Mesodermal cell (in vitro differentiated cells): Measurements from ENCODE around the gene SMTNL2.
"Not testable (repeated sequence)": the region's sequence is repeated elsewhere in the genome, so short reads cannot be mapped to it uniquely, and the experiment has no call there.

Experiments used
- H3K27ac ChIP-seq: 2 replicates; pipeline ENCODE4 v1.7.0; 2013; ENCODE audit warnings: mild to moderate bottlenecking, low read depth, low read length, moderate library complexity; ENCODE audit not compliant: severe bottlenecking
- H3K36me3 ChIP-seq: 2 replicates; pipeline ENCODE4 v1.7.1; 2013; ENCODE audit warnings: mild to moderate bottlenecking, low read length, moderate library complexity; ENCODE audit not compliant: control insufficient read depth, insufficient read depth
- H3K4me1 ChIP-seq: one replicate; pipeline ENCODE4 v1.7.1; 2013; ENCODE audit warnings: mild to moderate bottlenecking, low read length; ENCODE audit not compliant: insufficient read depth, control insufficient read depth, poor library complexity, severe bottlenecking
- H3K4me3 ChIP-seq: 2 replicates; pipeline ENCODE4 v1.7.0; 2013; ENCODE audit warnings: low read length, control low read depth, mild to moderate bottlenecking; ENCODE audit not compliant: insufficient read depth, poor library complexity, severe bottlenecking; ENCODE audit errors: extremely low read depth
- H3K9me3 ChIP-seq: 2 replicates; pipeline ENCODE4 v1.7.1; 2013; ENCODE audit warnings: mild to moderate bottlenecking, low read length, moderate library complexity; ENCODE audit not compliant: control insufficient read depth
- WGBS, 2 experiments: methylation state at CpG; one replicate each; pipeline ENCODE4 v1.1.5; 2013; ENCODE audit warnings: missing lambda C conversion rate in 2 of 2; ENCODE audit not compliant: insufficient coverage in 2 of 2; 5-methylcytosine and 5-hydroxymethylcytosine counted together

Gene SMTNL2

DNA sequence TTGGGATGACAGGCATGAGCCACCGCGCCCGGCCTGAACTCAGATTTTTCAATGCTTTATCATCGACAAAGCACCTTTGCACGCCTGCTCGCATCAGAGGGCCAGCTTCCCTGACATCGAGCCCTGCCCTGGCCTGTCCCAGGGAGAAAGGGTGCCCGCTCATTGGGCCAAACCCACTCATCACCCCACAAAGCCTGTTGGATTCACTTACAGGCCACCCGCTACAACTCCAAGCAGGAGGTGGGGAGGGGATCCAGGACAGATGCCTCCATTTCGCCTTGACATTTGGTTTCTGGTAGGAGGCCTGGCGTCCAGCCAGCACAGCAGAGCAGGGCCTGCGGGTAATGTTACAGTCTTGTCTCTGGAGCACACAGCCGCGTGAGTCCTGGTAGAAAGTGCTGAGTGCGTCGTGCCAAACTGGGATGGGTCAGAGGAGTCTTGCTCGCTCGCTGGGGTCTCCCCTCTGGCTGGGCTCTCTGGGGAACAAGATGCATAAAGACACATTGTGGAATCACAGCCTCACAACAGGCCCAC, 19.8 kb downstream of the SMTNL2 start:
- no peak overlapping the region for H3K4me3 ChIP-seq
- H3K4me1 ChIP-seq = peaks cover 22% of the 10 kb centered on the region
- no peaks in the 10 kb centered on the region for H3K9me3 ChIP-seq
- WGBS, 2 experiments = 84 to 85% methylated on average over 10 to 16 of the region's 18 CpGs
- no peak overlapping the region for H3K27ac ChIP-seq
- no peaks in the 10 kb centered on the region for H3K36me3 ChIP-seq

DNA sequence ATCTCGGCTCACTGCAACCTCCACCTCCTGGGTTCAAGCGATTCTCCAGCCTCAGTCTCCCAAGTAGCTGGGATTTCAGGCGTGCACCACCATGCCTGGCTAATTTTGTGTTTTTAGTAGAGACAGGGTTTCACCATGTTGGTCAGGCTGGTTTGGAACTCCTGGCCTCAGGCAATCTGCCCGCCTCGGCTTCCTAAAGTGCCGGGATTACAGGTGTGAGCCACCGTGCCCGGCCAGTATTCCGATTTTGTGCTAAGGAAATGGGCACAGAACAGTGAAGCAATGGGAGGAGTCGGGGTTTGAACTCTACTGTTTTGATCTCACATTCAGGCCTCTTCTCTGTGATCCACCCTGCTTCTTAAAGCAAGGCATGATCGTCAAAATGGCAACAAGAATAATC, 20.4 kb downstream of the SMTNL2 start:
- not testable (repeated sequence) for H3K9me3 ChIP-seq, H3K27ac ChIP-seq, H3K4me3 ChIP-seq, H3K36me3 ChIP-seq
- peaks cover 17% of the 10 kb centered on the region for H3K4me1 ChIP-seq
- 90 to 97% methylated on average over 7 to 10 of the region's 11 CpGs for WGBS, 2 experiments

DNA sequence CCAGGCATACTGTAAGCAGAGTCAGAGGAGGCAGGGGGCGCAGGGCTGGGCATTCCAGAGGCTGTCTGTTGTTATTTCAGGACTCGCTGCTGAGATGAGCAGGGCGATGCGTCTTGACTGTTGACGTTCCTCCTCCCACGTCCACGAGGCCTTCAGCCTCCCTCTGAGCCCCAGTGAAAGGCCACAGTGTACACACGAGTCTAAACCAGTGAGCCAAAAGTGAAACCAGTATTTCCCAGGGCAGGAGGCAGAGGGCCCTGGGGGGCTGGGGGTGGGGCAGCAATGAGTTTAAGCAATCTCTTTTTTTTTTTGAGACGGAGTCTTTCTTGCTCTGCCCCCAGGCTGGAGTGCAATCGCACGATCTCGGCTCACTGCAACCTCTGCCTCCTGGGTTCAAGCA, 21.5 kb downstream of the SMTNL2 start:
- Histone ChIP-seq H3K27ac (no peak overlapping the region), H3K36me3 (no peaks in the 10 kb centered on the region), H3K4me1 (peaks cover 8% of the 10 kb centered on the region), H3K4me3 (no peak overlapping the region), H3K9me3 (no peaks in the 10 kb centered on the region)
- 89 to 96% methylated on average over 7 to 10 of the region's 12 CpGs for WGBS, 2 experiments

DNA sequence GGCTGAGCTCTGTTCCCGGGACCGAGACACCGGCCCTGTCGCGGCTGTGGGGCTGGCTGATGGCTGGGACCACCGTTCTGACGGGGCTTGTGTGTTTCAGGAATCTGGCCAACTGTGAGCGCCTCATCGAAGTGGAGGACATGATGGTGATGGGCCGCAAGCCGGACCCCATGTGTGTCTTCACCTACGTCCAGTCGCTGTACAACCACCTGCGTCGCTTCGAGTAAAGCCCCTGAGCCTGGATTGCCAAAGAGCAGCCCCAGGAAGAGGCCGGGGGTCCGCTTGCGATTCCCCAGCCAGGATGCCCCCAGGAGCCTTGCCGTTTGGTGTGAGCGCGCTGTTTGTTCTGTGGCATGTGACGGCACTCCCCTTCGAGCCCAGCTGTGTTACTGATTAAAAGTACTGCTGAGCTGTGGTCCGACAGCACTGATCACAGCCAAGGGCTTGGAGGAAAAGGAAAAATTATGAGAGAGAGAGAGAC, 23.0 kb downstream of the SMTNL2 start:
- no peak overlapping the region for H3K4me3 ChIP-seq
- peak overlapping the region; percentile 57 for H3K27ac ChIP-seq
- no peaks in the 10 kb centered on the region for H3K9me3 ChIP-seq
- WGBS, 2 experiments = 88 to 92% methylated on average over 23 to 24 of the region's 25 CpGs
- no peaks in the 10 kb centered on the region for H3K36me3 ChIP-seq
- peaks cover 8% of the 10 kb centered on the region for H3K4me1 ChIP-seq

DNA sequence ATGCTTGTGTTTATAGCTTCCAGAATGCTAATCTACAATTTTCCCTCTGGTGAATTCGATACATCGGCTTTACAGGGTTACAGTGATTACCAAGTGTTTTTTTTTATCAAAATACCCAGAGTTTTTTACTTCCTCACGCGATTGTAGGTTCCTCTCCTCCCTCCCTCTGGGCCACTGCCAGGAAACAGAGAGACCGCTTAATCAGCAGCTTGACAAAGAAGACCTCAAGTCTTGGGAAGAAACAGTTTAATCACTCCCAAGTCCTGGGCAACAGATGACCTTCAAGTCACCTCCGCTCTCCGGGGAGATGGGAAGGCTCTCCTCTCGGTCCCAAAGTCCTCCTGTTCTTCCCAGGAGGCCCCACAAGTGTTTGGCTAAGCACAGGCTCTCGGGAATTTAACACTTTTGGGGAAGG, 23.5 kb downstream of the SMTNL2 start:
- H3K36me3 ChIP-seq = no peaks in the 10 kb centered on the region
- no peaks in the 10 kb centered on the region for H3K9me3 ChIP-seq
- H3K4me1 ChIP-seq = peaks cover 8% of the 10 kb centered on the region
- no peak overlapping the region for H3K4me3 ChIP-seq
- WGBS, 2 experiments = 51 to 57% methylated on average over 4 to 5 of the region's 9 CpGs
- H3K27ac ChIP-seq = peak overlapping the region; percentile 57

DNA sequence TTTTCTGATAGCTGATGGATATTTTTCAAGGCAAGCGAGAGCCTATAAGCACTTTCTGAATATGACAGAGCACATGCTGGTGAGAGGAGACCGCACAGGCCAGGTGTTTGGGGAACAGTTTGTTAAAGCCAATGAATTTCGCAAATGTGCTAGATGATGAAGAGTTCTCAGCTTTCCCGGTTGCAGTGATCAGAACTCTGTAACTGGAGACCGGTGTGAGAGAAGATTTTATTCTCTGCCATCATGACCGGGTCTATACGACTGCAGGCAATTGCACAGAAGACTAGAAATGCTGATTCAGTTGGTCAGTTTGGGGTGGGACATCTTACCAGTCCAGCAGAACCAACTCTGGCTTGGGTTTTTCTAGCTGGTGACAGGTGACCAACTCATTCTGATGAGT, 25.4 kb downstream of the SMTNL2 start:
- Histone ChIP-seq H3K9me3 (no peaks in the 10 kb centered on the region), H3K36me3 (no peaks in the 10 kb centered on the region), H3K4me3 (no peak overlapping the region), H3K4me1 (peaks cover 8% of the 10 kb centered on the region), H3K27ac (no peak overlapping the region)
- 97 to 100% methylated on average over 7 of the region's 7 CpGs for WGBS, 2 experiments

DNA sequence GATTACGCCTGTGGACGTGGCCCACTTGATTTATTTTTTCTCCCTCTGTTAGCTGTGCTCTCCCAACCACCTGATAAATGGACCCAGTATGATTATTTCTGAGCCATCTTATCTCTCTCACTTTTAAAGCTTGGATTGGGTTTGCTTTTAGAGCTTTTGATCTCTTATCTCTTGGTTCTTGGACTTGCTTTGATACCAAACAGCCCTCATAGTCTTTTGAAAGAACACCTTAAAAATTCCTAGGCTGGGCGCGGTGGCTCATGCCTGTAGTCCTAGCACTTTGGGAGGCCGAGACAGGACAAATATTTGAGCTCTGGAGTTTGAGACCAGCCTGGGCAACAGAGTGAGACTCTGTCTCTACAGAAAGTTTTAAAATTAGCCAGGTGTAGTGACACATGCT, 25.8 kb downstream of the SMTNL2 start:
- no peaks in the 10 kb centered on the region for H3K36me3 ChIP-seq
- H3K27ac ChIP-seq = no peak overlapping the region
- H3K4me1 ChIP-seq = peaks cover 8% of the 10 kb centered on the region
- H3K9me3 ChIP-seq = no peaks in the 10 kb centered on the region
- WGBS, 2 experiments = 93 to 100% methylated on average over 4 to 5 of the region's 5 CpGs
- no peak overlapping the region for H3K4me3 ChIP-seq

DNA sequence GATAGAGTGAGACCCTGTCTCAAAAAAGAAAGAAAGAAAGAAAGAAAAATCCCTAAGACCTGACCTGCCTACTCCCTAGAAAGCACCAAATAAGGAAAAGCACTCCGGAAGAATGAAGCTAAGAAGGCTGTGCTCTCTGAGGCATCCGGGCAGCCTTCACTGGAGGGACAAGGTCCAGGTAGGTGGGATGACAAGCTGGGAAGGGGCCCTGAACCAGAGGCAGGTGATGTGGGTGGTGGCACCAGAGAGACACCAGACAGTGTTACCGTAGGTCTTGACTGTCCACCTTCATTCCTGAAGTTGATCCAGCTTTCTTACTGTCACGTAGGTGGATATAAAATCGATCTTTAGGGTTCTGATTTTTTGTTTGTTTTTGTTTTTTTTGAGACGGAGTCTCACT, 26.3 kb downstream of the SMTNL2 start:
- H3K9me3 ChIP-seq = no peaks in the 10 kb centered on the region
- 89 to 98% methylated on average over 5 to 6 of the region's 6 CpGs for WGBS, 2 experiments
- no peak overlapping the region for H3K27ac ChIP-seq
- H3K4me1 ChIP-seq = peaks cover 8% of the 10 kb centered on the region
- no peak overlapping the region for H3K4me3 ChIP-seq
- H3K36me3 ChIP-seq = no peaks in the 10 kb centered on the region

DNA sequence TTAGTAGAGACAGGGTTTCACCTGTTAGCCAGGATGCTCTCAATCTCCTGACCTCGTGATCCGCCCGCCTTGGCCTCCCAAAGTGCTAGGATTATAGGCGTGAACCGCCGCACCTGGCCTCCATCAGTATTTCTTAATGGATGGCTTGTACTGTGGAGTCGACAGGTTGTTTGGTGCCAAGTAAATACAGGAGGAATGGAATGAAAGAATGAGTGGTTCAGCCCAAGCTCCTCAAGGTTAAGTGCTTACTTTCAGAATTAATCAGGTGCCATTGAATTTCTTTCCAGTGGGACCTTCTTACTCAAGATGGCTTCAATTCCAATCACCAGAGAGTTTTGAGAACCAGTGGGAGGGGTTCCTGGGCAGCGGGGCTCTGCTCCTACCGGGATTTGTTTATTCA, 32.1 kb downstream of the SMTNL2 start:
- no peak overlapping the region for H3K27ac ChIP-seq
- peaks cover 4% of the 10 kb centered on the region for H3K9me3 ChIP-seq
- H3K4me3 ChIP-seq = no peak overlapping the region
- peaks cover 7% of the 10 kb centered on the region for H3K4me1 ChIP-seq
- H3K36me3 ChIP-seq = no peaks in the 10 kb centered on the region
- 74 to 94% methylated on average over 5 to 7 of the region's 9 CpGs for whole genome bisulfite sequencing, 2 experiments

DNA sequence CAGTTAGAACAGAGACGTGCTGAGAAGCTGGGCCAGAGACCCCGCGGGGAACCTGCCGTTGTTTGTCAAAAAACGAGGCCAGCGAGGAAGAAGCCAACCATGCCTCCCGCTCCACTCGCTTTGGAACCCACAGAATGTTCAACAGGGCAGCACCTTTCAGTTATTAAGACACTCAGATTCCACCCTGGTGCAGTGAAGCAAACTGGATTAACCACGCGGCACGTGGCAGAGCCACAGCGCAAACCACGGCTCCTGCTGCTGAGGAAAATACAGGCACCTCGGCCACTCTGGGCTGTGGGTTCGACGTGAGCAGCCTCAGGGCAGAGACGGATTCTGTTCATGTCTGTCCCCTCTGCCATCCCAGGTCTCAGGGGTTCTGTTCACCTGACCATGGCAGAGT, 32.8 kb downstream of the SMTNL2 start:
- H3K27ac ChIP-seq = no peak overlapping the region
- H3K36me3 ChIP-seq = no peaks in the 10 kb centered on the region
- H3K4me3 ChIP-seq = no peak overlapping the region
- peaks cover 7% of the 10 kb centered on the region for H3K4me1 ChIP-seq
- 90 to 94% methylated on average over 17 of the region's 17 CpGs for WGBS, 2 experiments
- H3K9me3 ChIP-seq = peaks cover 10% of the 10 kb centered on the region

DNA sequence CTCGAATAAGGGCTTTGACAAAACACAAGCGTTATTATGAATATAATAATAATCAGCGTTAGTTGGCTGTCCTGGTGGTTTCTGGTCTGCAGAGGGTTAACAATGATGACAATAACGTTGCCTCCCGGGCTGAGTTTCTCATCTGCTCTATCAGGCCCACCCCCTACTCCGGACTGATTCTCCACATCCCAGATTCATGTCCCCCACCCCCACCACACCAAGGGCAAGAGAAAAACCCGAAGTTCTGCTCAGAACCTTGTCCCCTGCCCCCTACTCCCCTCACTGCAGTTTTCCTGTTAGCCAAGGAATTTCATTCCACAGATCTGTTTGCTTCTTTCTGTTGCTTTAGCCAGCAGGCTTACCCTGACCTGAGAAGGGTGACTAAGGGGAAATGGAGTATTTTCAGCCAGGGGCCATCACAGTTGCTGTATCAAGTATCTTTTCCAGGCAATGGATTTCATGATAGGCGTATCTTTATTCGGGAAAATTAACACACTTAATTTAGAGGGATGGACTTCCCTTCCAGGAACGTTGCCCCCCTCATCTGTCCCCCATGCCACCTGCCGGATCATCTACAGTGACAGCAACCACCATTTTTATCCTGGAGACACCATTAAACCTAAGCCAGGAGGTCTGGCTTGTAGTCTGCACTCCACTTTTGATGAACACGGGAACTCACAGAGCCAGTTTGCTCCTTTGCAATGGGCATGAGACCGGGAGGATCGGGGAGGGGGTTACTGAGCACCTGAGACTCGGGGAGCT, 33.4 kb downstream of the SMTNL2 start:
- peaks cover 16% of the 10 kb centered on the region for H3K9me3 ChIP-seq
- 61 to 80% methylated on average over 9 to 13 of the region's 15 CpGs for WGBS, 2 experiments
- H3K4me1 ChIP-seq = peaks cover 7% of the 10 kb centered on the region
- H3K36me3 ChIP-seq = no peaks in the 10 kb centered on the region
- H3K27ac ChIP-seq = peak overlapping the region; percentile 30
- H3K4me3 ChIP-seq = no peak overlapping the region
